Ishikawa (cell line): Measurements from ENCODE around the gene CHIT1.

Experiments used
- CEBPB ChIP-seq: IDR thresholded peaks from 2 replicates; pipeline ENCODE4 v1.6.1; 2012
- CREB1 ChIP-seq: IDR thresholded peaks from 2 replicates; pipeline ENCODE4 v1.6.1; 2012; ENCODE audit warnings: low read depth
- EGR1 ChIP-seq: IDR thresholded peaks from 2 replicates; pipeline ENCODE4 v1.6.1; 2012
- EP300 ChIP-seq: IDR thresholded peaks from 2 replicates; pipeline ENCODE4 v1.6.1; 2012; ENCODE audit warnings: borderline replicate concordance
- FOXM1 ChIP-seq: IDR thresholded peaks from 2 replicates; pipeline ENCODE4 v1.6.1; 2012; ENCODE audit warnings: low read depth, borderline replicate concordance
- MAX ChIP-seq: IDR thresholded peaks from 2 replicates; pipeline ENCODE4 v1.6.1; 2012
- NFIC ChIP-seq: IDR thresholded peaks from 2 replicates; pipeline ENCODE4 v1.6.1; 2012
- RAD21 ChIP-seq: IDR thresholded peaks from 2 replicates; pipeline ENCODE4 v1.6.1; 2012; ENCODE audit warnings: low read depth
- REST ChIP-seq: IDR thresholded peaks from 2 replicates; pipeline ENCODE4 v1.6.1; 2012; ENCODE audit warnings: low read depth, mild to moderate bottlenecking
- TAF1 ChIP-seq: IDR thresholded peaks from 2 replicates; pipeline ENCODE4 v1.6.1; 2012; ENCODE audit warnings: low read depth, mild to moderate bottlenecking
- TCF12 ChIP-seq: IDR thresholded peaks from 2 replicates; pipeline ENCODE4 v1.6.1; 2012; ENCODE audit warnings: low read depth
- TEAD4 ChIP-seq: IDR thresholded peaks from 2 replicates; pipeline ENCODE4 v1.6.1; 2012
- USF1 ChIP-seq: IDR thresholded peaks from 2 replicates; pipeline ENCODE4 v1.6.1; 2012
- YY1 ChIP-seq: IDR thresholded peaks from 2 replicates; pipeline ENCODE4 v1.6.1; 2012; ENCODE audit warnings: low read depth
- ZBTB7A ChIP-seq: IDR thresholded peaks from 2 replicates; pipeline ENCODE4 v1.6.1; 2012; ENCODE audit warnings: low read depth

Gene CHIT1

GRCh38 chr1:203276408-203276807 lies 46.9 kb upstream of the CHIT1 start:
- TF ChIP-seq CREB1 (no peak), EP300 (no peak), TCF12 (no peak)

- TF ChIP-seq RAD21 (no peak), REST (no peak), NFIC (no peak)
Observed at GRCh38 chr1:203275656-203276272, 46.3 kb upstream of the CHIT1 start.

DNA sequence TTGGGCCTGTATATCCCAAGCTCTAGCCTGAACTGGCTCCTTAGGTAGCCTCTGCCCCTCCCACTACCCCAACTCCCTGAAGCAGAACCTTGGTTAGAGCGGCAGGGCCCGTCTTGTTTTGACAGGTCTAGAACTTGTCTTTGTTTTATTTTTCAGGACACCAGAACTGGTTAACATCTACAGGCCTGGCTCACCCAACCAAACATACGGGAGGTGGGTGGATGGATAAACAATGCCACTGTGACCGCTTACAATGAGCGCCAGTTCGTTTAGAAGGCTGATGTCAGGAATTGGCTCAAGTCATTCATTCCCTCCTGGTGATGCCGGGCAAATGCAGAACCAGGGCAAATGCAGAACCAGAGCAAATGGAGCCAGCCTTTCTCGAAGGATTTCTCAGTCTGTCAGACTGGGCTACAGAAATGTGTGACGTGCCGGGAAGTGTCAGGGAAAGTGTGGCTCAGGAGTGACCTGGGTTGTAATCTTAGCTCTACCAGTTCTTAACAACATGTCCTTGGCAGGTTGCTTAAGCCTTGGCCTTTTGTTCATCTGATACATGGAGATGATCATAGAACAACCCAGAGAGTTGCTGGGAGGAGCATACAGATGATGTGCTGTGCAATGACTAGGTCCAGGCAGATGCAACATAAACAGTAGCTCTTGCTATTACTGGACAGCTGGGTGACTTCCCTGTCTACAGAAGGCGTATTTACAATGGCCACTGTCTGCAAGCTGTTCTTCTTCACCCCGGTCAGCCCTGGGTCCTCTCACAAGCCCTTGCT lies 45.3 kb upstream of the CHIT1 start:
- TF ChIP-seq CEBPB (no peak), RAD21 (no peak), NFIC (no peak), TCF12 (no peak), MAX (no peak), TAF1 (no peak), ZBTB7A (no peak), USF1 (no peak), YY1 (no peak), CREB1 (no peak), FOXM1 (no peak), EGR1 (no peak), REST (no peak), TEAD4 (no peak), EP300 (no peak)

DNA sequence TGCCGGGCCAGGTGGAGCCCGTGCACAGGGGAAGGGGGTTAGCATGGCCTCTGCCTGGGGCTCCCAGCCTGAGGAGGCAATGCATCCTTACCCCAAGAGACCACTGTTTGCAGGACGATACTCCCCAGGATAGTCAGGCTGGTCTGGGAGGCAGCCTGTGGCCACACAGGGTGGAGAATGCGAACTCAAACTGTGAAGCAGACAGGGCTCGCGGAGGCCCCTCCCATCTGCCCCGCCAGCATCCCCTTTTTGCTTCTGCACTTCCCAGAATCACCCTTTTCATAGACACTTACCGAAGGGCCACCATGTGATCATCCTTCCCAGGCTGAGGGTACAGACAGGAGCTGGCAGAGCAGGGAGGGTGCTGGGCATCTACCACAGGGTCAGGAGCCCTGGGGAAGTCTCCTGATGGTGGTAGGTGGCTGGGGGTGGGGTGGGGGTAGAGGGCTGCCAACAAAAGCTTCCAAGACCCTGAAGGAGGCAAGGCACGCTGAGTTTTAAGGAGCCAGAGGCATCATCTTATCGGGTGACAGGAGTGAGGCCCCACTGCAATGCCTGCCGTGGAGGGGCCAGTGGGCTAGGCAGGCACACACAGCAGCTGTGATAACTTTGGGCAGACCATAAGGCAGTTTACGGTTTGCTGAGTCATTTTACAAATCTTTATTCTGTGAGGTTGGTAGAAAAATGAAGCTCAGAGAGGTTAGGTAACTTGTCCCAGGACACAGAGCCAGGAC lies 44.6 kb upstream of the CHIT1 start:
- TF ChIP-seq REST: no peak
- no peak for TF ChIP-seq EGR1
- no peak for TF ChIP-seq FOXM1

DNA sequence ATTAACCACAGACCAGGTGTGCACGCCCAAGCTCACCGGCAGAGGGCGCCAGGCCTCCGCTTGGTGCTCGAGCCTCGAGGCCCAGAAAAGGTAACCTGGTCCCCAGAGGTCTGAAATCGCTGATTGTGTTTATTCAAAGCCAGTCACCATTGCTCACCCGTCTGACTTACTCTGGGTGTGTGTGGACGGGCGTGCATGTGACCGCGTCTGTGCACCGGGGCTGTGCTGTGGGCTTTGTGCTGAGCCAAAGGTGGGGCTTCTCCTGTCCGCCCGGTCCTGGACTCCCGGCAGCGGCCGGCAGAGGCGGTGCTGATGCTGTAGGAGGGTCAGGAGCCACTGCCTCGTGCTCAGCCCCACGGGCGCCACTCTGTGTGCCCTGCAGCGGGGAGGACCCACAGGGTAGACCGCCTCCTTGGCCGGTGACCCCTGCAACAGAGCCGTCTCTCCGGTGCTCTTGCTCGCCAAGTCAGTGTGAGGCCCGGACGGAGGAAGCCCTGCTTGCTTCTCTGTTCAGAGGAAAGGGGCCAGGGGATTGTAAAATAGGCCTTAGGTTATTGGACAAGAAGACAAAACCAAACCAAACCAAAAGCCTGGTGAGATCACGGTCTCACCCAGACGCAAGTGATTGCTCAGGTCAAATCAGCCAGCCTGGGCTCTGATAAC lies 43.9 kb upstream of the CHIT1 start:
- TF ChIP-seq CEBPB: no peak
- peak; percentile 64 for TF ChIP-seq MAX
- TF ChIP-seq RAD21: peak; percentile 99
- TF ChIP-seq USF1: no peak
- no peak for TF ChIP-seq FOXM1
- no peak for TF ChIP-seq EP300
- no peak; the same call in 1 of the 2 replicates for TF ChIP-seq TCF12
- no peak for TF ChIP-seq YY1
